Measurements from ENCODE around the gene MAGI1. TPM values are rescaled to one million over a fixed set of nuclear protein-coding genes. Genes with fewer than 3 reads are reported as not detected.

Gene MAGI1
- total RNA-seq, 1 donor from 2014 or later: 21.9 TPM

DNA sequence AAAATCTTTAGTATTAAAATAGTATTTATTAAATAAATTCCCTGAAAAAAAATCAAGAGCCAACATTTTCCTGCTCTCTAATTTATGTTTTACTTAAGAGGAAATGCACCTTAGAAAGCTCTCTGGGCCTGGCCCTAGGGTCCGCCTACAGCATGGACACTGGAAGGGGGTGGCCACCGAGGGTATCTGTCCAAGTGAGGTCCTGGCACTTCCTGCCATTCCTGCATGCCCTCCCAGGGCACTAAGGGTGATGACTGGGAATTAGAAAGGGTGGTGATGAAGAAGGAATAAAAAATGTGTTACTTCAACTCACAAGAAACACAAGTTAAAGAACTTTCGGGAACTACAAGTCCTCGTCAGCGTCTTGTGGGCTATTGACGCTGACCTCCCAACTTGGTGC lies 92.8 kb downstream of the MAGI1 start:
- no peak for TF ChIP-seq CTCF (IDR thresholded peaks at IDR 0.05)
- no peak overlapping the region for H3K4me3 Mint-ChIP-seq (ENCODE audit: unreplicated experiment)
- no peaks in the 10 kb centered on the region for H3K9me3 Mint-ChIP-seq (ENCODE audit: unreplicated experiment)
- DNase-seq (ENCODE audit: extremely low spot score, unreplicated experiment): peak; percentile 21
- H3K27ac Mint-ChIP-seq (ENCODE audit: unreplicated experiment): no peak overlapping the region
- H3K4me1 Mint-ChIP-seq (ENCODE audit: unreplicated experiment): peaks cover 19% of the 10 kb centered on the region
- no peaks in the 10 kb centered on the region for H3K36me3 Mint-ChIP-seq (ENCODE audit: unreplicated experiment)
- H3K27me3 Mint-ChIP-seq (ENCODE audit: unreplicated experiment): no peaks in the 10 kb centered on the region

DNA sequence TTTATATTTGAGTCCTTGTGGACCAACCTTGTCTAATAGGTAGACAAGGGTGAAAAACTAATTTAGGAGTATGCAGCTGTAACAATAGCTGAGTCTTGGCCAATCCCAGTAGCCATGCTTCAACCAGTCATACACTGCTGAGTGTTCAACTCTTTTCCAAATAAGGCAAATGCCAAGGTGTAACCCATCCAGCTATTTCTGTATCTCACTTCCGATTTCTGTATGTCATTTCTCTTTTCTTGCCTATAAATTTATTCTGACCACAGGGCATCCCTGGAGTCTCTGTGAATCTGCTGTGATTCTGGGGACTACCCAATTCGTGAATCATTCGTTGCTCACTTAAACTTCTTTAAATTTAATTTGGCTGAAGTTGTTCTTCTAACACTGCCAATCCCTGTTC lies 93.2 kb downstream of the MAGI1 start:
- no peak for DNase-seq (ENCODE audit: extremely low spot score, unreplicated experiment)
- no peak overlapping the region for H3K27ac Mint-ChIP-seq (ENCODE audit: unreplicated experiment)
- TF ChIP-seq CTCF (IDR thresholded peaks at IDR 0.05): no peak
- no peaks in the 10 kb centered on the region for H3K27me3 Mint-ChIP-seq (ENCODE audit: unreplicated experiment)
- H3K4me3 Mint-ChIP-seq (ENCODE audit: unreplicated experiment): no peak overlapping the region
- H3K4me1 Mint-ChIP-seq (ENCODE audit: unreplicated experiment): peaks cover 16% of the 10 kb centered on the region
- no peaks in the 10 kb centered on the region for H3K36me3 Mint-ChIP-seq (ENCODE audit: unreplicated experiment)
- H3K9me3 Mint-ChIP-seq (ENCODE audit: unreplicated experiment): no peaks in the 10 kb centered on the region

GRCh38 chr3:65944252-65944651 lies 94.5 kb downstream of the MAGI1 start:
- Mint-ChIP-seq H3K9me3 (ENCODE audit: unreplicated experiment) (no peaks in the 10 kb centered on the region), H3K4me3 (ENCODE audit: unreplicated experiment) (no peak overlapping the region), H3K36me3 (ENCODE audit: unreplicated experiment) (no peaks in the 10 kb centered on the region), H3K4me1 (ENCODE audit: unreplicated experiment) (peaks cover 11% of the 10 kb centered on the region), H3K27me3 (ENCODE audit: unreplicated experiment) (no peaks in the 10 kb centered on the region), H3K27ac (ENCODE audit: unreplicated experiment) (no peak overlapping the region)
- peak; percentile 13 for DNase-seq (ENCODE audit: extremely low spot score, unreplicated experiment)
- TF ChIP-seq CTCF (IDR thresholded peaks at IDR 0.05): no peak

DNA sequence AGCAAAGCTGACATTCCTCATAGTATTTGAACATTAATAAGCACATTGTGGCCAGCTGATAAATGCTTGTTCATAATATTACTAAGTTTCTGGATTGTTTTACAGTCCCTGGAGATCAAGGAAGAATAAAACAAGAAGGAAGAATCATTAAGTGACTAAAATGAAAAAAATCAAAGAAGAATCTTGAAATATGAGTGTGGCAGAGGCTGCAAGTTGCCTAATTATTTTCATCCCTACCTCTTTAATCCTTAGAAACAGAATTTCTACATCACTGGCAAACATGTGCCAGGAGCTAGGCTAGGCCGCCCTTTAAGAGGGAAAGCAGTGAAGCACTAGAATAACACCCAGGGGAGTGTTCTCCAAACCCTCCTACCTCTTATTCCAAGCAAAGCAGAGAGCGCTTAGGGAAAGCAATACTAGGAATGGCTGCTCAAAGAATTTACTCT lies 98.9 kb downstream of the MAGI1 start:
- peaks cover 6% of the 10 kb centered on the region for H3K4me1 Mint-ChIP-seq (ENCODE audit: unreplicated experiment)
- no peaks in the 10 kb centered on the region for H3K9me3 Mint-ChIP-seq (ENCODE audit: unreplicated experiment)
- H3K4me3 Mint-ChIP-seq (ENCODE audit: unreplicated experiment): no peak overlapping the region
- H3K36me3 Mint-ChIP-seq (ENCODE audit: unreplicated experiment): no peaks in the 10 kb centered on the region
- no peaks in the 10 kb centered on the region for H3K27me3 Mint-ChIP-seq (ENCODE audit: unreplicated experiment)
- no peak for DNase-seq (ENCODE audit: extremely low spot score, unreplicated experiment)
- TF ChIP-seq CTCF (IDR thresholded peaks at IDR 0.05): no peak
- no peak overlapping the region for H3K27ac Mint-ChIP-seq (ENCODE audit: unreplicated experiment)

DNA sequence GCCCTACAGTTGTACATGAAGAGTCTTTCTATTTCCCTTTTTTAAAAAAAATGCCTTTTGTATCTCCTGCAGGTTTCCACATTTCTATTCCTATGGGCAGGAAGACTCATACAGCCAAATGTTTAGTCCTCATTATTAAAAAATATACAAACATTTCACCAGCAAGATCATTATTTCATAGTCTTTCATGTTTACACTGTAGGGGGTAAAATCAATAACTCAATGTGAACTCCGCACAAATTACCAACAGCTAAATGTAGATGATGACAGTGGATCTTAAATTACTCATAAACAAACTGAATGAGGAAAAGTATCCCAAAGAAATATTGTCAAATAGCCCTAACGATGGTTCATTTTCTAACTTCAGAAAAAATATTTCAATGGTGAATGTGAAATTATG lies 99.5 kb downstream of the MAGI1 start:
- TF ChIP-seq CTCF (IDR thresholded peaks at IDR 0.05): no peak
- no peak overlapping the region for H3K4me3 Mint-ChIP-seq (ENCODE audit: unreplicated experiment)
- peaks cover 6% of the 10 kb centered on the region for H3K4me1 Mint-ChIP-seq (ENCODE audit: unreplicated experiment)
- DNase-seq (ENCODE audit: extremely low spot score, unreplicated experiment): no peak
- no peaks in the 10 kb centered on the region for H3K27me3 Mint-ChIP-seq (ENCODE audit: unreplicated experiment)
- no peak overlapping the region for H3K27ac Mint-ChIP-seq (ENCODE audit: unreplicated experiment)
- H3K36me3 Mint-ChIP-seq (ENCODE audit: unreplicated experiment): no peaks in the 10 kb centered on the region
- H3K9me3 Mint-ChIP-seq (ENCODE audit: unreplicated experiment): no peaks in the 10 kb centered on the region

Measured in osteocyte (in vitro differentiated cells).